RWPE1 (cell line): ENCODE results near the gene MTUS2.
A peak's percentile ranks its signal among the peaks of the same experiment; 100 is the strongest.

Source experiments
- CTCF ChIA-PET: fragments of 350-600 bp; sonication (Branson Sonifier 250); formaldehyde crosslinking; extraction: SDS; loops from one replicate; lab custom pipeline; 2021; lab: Yijun Ruan, JAX
- POLR2A ChIA-PET: fragments of 400-600 bp; formaldehyde crosslinking; extraction: SDS; loops from one replicate; lab custom pipeline; 2020; ENCODE audit warnings: antibody characterized with exemption; ENCODE audit not compliant: low non-redundant PET; lab: Yijun Ruan, JAX
- DNase-seq: peaks from one replicate; pipeline ENCODE4 v3.0.0; 2012; ENCODE audit warnings: low spot score
- H3K27ac ChIP-seq: fragments of 450-650 bp; 2 replicates; pipeline ENCODE4 v1.5.1; 2017
- TF ChIP-seq, protein P1 (sequence below): fragments of 450-650 bp; conservative IDR thresholded peaks from 2 replicates; pipeline ENCODE4 v1.5.1; 2017; ENCODE audit warnings: low read depth, mild to moderate bottlenecking

Gene MTUS2

DNA sequence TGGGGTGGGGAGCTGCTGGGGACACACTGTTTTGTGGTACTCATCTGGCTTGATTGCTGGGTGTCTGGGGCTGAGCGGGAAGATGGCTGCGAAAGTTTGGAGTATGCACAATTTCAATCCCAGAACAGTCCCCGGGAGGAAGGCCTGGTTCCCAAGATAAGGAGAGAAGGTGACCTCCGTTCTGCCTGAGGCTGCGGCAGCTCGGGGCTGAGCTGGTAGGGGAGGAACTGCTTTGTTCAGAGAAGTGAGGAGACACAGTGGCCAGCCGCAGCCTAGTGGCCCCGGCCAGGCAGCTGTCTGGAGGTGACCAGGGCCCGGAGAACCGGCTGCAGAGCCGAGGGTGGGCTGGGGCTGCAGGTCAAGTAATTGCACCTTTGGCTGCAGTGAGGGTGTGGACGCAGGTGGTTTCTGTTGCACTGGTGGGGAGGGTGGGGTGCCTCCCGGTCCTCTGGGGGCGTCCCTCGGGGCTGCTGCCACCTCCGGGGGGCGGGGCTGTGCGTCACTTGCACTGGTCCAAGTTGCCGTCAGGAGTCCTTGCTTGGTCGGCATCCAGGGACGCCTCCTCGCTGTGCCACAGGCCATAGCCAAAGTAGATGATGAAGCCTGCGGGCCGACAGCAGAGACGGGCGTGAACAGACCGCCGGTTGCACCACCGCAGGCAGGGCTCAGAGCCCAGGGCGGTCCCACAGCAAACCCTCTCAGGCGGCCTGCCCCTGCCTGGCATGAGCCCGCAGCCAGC is 694.0 kb downstream of the MTUS2 start:
- ChIA-PET POLR2A (no interaction called here), CTCF (interaction anchor here (0.6 to 1.1 kb wide), 2 partner anchors 12 to 55 kb away, joined by 3 to 4 read pairs; no protein-coding TSS in a partner anchor)
- no peak for DNase-seq
- TF ChIP-seq, protein P1, sequence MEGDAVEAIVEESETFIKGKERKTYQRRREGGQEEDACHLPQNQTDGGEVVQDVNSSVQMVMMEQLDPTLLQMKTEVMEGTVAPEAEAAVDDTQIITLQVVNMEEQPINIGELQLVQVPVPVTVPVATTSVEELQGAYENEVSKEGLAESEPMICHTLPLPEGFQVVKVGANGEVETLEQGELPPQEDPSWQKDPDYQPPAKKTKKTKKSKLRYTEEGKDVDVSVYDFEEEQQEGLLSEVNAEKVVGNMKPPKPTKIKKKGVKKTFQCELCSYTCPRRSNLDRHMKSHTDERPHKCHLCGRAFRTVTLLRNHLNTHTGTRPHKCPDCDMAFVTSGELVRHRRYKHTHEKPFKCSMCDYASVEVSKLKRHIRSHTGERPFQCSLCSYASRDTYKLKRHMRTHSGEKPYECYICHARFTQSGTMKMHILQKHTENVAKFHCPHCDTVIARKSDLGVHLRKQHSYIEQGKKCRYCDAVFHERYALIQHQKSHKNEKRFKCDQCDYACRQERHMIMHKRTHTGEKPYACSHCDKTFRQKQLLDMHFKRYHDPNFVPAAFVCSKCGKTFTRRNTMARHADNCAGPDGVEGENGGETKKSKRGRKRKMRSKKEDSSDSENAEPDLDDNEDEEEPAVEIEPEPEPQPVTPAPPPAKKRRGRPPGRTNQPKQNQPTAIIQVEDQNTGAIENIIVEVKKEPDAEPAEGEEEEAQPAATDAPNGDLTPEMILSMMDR = no peak
- peak overlapping the region; percentile 52 for H3K27ac ChIP-seq

DNA sequence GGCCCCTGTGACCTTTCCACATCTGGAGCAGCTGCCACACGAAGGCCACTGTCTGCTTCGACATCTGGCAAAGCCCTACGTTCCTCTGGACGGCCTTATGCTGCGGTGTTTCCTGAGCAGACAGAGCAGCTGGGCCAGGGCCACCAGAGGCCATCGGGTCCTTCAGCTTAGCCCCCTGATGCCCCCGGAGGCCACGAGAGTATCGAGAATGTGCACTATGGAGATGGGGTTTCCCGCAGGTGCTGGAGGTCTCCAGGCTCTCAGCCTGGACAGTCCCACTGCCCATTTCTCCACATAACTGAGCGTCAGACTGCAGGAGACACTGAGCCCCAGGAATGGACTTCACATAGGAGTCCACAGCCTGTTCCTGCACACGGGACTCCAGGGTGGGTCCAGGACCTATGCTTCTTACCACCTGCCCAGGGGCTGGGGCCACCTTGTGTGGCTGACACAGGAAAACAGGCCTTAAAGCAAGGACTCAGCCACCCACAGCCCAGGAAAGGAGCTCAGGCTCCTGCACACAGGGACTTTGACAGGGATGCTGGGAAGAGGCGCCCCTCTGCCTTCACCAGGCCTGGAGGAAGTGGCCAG is 694.7 kb downstream of the MTUS2 start:
- CTCF ChIA-PET = interaction anchor here (0.6 kb wide), 1 partner anchor 55 kb away, joined by 3 read pairs; no protein-coding TSS in a partner anchor
- peak overlapping the region; percentile 52 for H3K27ac ChIP-seq
- POLR2A ChIA-PET = no interaction called here
- DNase-seq = no peak
- TF ChIP-seq, protein P1 = no peak

GRCh38 chr13:29515372-29515771 is 695.2 kb downstream of the MTUS2 start:
- peak overlapping the region; percentile 52 for H3K27ac ChIP-seq
- POLR2A ChIA-PET = no interaction called here
- DNase-seq = no peak
- TF ChIP-seq, protein P1 = no peak
- CTCF ChIA-PET = no interaction called here

GRCh38 chr13:29516012-29516411 is 695.9 kb downstream of the MTUS2 start:
- ChIA-PET CTCF (no interaction called here), POLR2A (no interaction called here)
- peak overlapping the region; percentile 52 for H3K27ac ChIP-seq

GRCh38 chr13:29516880-29517279 is 696.7 kb downstream of the MTUS2 start:
- ChIA-PET CTCF (interaction anchor here (0.9 kb wide), 1 partner anchor 8 kb away, joined by 3 read pairs; no protein-coding TSS in a partner anchor), POLR2A (no interaction called here)
- TF ChIP-seq, protein P1 = no peak

More at GRCh38 chr13:29516012-29516411, 695.9 kb downstream of the MTUS2 start:
- no peak for DNase-seq
- TF ChIP-seq, protein P1 = no peak

DNA sequence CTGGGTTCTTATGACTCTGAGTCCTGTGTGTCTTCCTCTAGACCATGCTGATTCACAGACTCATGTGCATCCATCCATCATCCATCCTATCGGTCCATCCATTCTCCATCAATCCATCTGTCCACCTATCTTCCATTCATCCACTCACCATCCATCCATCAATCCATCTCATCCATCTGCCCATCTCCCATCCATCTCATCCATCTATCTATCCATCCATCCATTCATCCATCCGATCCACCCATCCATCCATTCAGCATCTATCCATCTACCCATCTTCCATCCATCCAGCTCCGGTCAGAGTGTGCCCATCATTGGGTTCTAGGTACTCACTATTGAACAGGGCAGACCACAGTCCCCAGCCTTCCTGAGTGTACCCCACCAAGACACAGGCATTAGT is 699.8 kb downstream of the MTUS2 start:
- no peak overlapping the region for H3K27ac ChIP-seq
- ChIA-PET CTCF (no interaction called here), POLR2A (no interaction called here)
- TF ChIP-seq, protein P1 = no peak
- DNase-seq = no peak

More at GRCh38 chr13:29516880-29517279, 696.7 kb downstream of the MTUS2 start:
- H3K27ac ChIP-seq = 0 out of 2 replicates have a peak overlapping the region, but pooled peaks have one; percentile 14
- no peak for DNase-seq
